Ishikawa (cell line): Measurements from ENCODE around the gene CHMP4B.

Experiments used
- CEBPB ChIP-seq: IDR thresholded peaks from 2 replicates; pipeline ENCODE4 v1.6.1; 2012
- EGR1 ChIP-seq: IDR thresholded peaks from 2 replicates; pipeline ENCODE4 v1.6.1; 2012
- MAX ChIP-seq: IDR thresholded peaks from 2 replicates; pipeline ENCODE4 v1.6.1; 2012
- NFIC ChIP-seq: IDR thresholded peaks from 2 replicates; pipeline ENCODE4 v1.6.1; 2012
- RAD21 ChIP-seq: IDR thresholded peaks from 2 replicates; pipeline ENCODE4 v1.6.1; 2012; ENCODE audit warnings: low read depth
- REST ChIP-seq: IDR thresholded peaks from 2 replicates; pipeline ENCODE4 v1.6.1; 2012; ENCODE audit warnings: low read depth, mild to moderate bottlenecking

GRCh38 chr20:33896509-33896908 lies 85.4 kb downstream of the CHMP4B start:
- TF ChIP-seq EGR1 (no peak), MAX (no peak), RAD21 (no peak), NFIC (peak; percentile 75), REST (no peak), CEBPB (no peak)
